Measurements from ENCODE around the gene MYO16.

MYO16 gene

GRCh38 chr13:108853031-108853430 is 223.6 kb downstream of the MYO16 start:
- DNase-seq (ENCODE audit: low read depth) = no peak
- no peak overlapping the region for H3K4me3 ChIP-seq (ENCODE audit: low read depth, low read length)
- TF ChIP-seq CTCF (IDR thresholded peaks at IDR 0.05; ENCODE audit: insufficient read depth, low read depth, low read length, missing control alignments) = no peak

GRCh38 chr13:108855737-108856387 is 226.5 kb downstream of the MYO16 start:
- peak; percentile 48 for DNase-seq (ENCODE audit: low read depth)
- peak overlapping the region; percentile 37 for H3K4me3 ChIP-seq (ENCODE audit: low read depth, low read length)

GRCh38 chr13:108858676-108859075 is 229.3 kb downstream of the MYO16 start:
- no peak for DNase-seq (ENCODE audit: low read depth)
- H3K4me3 ChIP-seq (ENCODE audit: low read depth, low read length) = no peak overlapping the region
- no peak for TF ChIP-seq CTCF (IDR thresholded peaks at IDR 0.05; ENCODE audit: insufficient read depth, low read depth, low read length, missing control alignments)

More at GRCh38 chr13:108855737-108856387, 226.5 kb downstream of the MYO16 start:
- TF ChIP-seq CTCF (IDR thresholded peaks at IDR 0.05; ENCODE audit: insufficient read depth, low read depth, low read length, missing control alignments) = no peak

- peak; percentile 17 for DNase-seq (ENCODE audit: low read depth)
- H3K4me3 ChIP-seq (ENCODE audit: low read depth, low read length) = no peak overlapping the region
Measured at GRCh38 chr13:108859197-108860012, 230.0 kb downstream of the MYO16 start.

GRCh38 chr13:108860418-108860817 is 231.0 kb downstream of the MYO16 start:
- H3K4me3 ChIP-seq (ENCODE audit: low read depth, low read length) = no peak overlapping the region
- DNase-seq (ENCODE audit: low read depth) = no peak
- no peak for TF ChIP-seq CTCF (IDR thresholded peaks at IDR 0.05; ENCODE audit: insufficient read depth, low read depth, low read length, missing control alignments)

More at GRCh38 chr13:108859197-108860012, 230.0 kb downstream of the MYO16 start:
- TF ChIP-seq CTCF (IDR thresholded peaks at IDR 0.05; ENCODE audit: insufficient read depth, low read depth, low read length, missing control alignments) = no peak

- H3K4me3 ChIP-seq (ENCODE audit: low read depth, low read length) = no peak overlapping the region
- DNase-seq (ENCODE audit: low read depth) = no peak
- no peak for TF ChIP-seq CTCF (IDR thresholded peaks at IDR 0.05; ENCODE audit: insufficient read depth, low read depth, low read length, missing control alignments)
Measured at GRCh38 chr13:108877300-108877699, 247.9 kb downstream of the MYO16 start.
